Caco-2 (cell line): Measurements from ENCODE around the gene CCL18. TPM values are rescaled to one million over a fixed set of nuclear protein-coding genes. Genes with fewer than 3 reads are reported as not detected.

Experiments used
- BruUV-seq: library from RNA; stranded (reverse); fragments of 400-500 nt; replicated peaks from 2 replicates; lab custom pipeline; 2021; lab: Mats Ljungman, UMichigan
- CTCF ChIA-PET: fragments of 300-600 bp; sonication (Branson Sonifier 250); formaldehyde crosslinking; loops from one replicate; lab custom pipeline; 2022; ENCODE audit warnings: antibody characterized with exemption; lab: Charles Lee
- POLR2A ChIA-PET: fragments of 300-600 bp; sonication (Branson Sonifier 250); formaldehyde crosslinking; loops from one replicate; lab custom pipeline; 2022; ENCODE audit warnings: antibody characterized with exemption; lab: Charles Lee
- DNase-seq, 2 experiments: peaks; one replicate each; pipeline versions ENCODE4 v3.0.0 to v3.0.0-alpha.2; 2020 to 2022
- H3K27me3 ChIP-seq: replicated peaks from 2 replicates; pipeline ENCODE4 v1.6.0; 2011; ENCODE audit warnings: low read length; ENCODE audit not compliant: control insufficient read depth, insufficient read depth
- H3K36me3 ChIP-seq: 2 replicates; pipeline ENCODE4 v1.5.1; 2011; ENCODE audit warnings: low read length; ENCODE audit not compliant: control insufficient read depth, insufficient read depth
- H3K4me1 ChIP-seq: fragments of 250-450 bp; sonication (Bioruptor Pico); 2 replicates; pipeline ENCODE4 v1.5.1; 2020; ENCODE audit warnings: mild to moderate bottlenecking
- H3K4me3 ChIP-seq: 2 replicates; pipeline ENCODE4 v1.5.1; 2011; ENCODE audit warnings: low read depth, mild to moderate bottlenecking, control low read depth, low read length
- H3K9me3 ChIP-seq: fragments of 250-450 bp; sonication (Bioruptor Pico); 2 replicates; pipeline ENCODE4 v1.5.1; 2020; ENCODE audit warnings: mild to moderate bottlenecking, moderate library complexity
- H3K27ac Mint-ChIP-seq: one replicate; pipeline ENCODE4 v1.8.0; 2022; ENCODE audit warnings: mixed read lengths; ENCODE audit not compliant: unreplicated experiment
- H3K27me3 Mint-ChIP-seq: one replicate; pipeline ENCODE4 v1.8.0; 2022; ENCODE audit warnings: mixed read lengths; ENCODE audit not compliant: insufficient read depth, unreplicated experiment
- H3K36me3 Mint-ChIP-seq: one replicate; pipeline ENCODE4 v1.8.0; 2022; ENCODE audit warnings: mild to moderate bottlenecking, mixed read lengths; ENCODE audit not compliant: insufficient read depth, unreplicated experiment
- H3K4me1 Mint-ChIP-seq: one replicate; pipeline ENCODE4 v1.8.0; 2022; ENCODE audit warnings: low read depth, mixed read lengths; ENCODE audit not compliant: unreplicated experiment
- H3K4me3 Mint-ChIP-seq: one replicate; pipeline ENCODE4 v1.8.0; 2022; ENCODE audit warnings: mild to moderate bottlenecking, moderate library complexity, mixed read lengths; ENCODE audit not compliant: unreplicated experiment
- H3K9me3 Mint-ChIP-seq: one replicate; pipeline ENCODE4 v1.8.0; 2022; ENCODE audit warnings: mixed read lengths; ENCODE audit not compliant: unreplicated experiment
- CTCF ChIP-seq, 2 experiments: fragments of 200-600 bp in 1 of 2; IDR thresholded peaks; 1 replicate in 1 of 2; 2 replicates in 1 of 2; pipeline versions ENCODE4 v1.5.1 to v1.8.0; 2011 to 2022; ENCODE audit warnings: antibody characterized with exemption in 1 of 2, control low read depth in 1 of 2, inconsistent platforms in 1 of 2, low read depth in 1 of 2, low read length in 1 of 2, mild to moderate bottlenecking in 1 of 2, moderate library complexity in 1 of 2; ENCODE audit not compliant: insufficient read depth in 1 of 2, severe bottlenecking in 1 of 2, unreplicated experiment in 1 of 2
- intact Hi-C: fragments of 100-400 bp; cut with micrococcal nuclease; formaldehyde crosslinking; loops from one replicate; pipeline ENCODE4 v1.10.0; 2022; ENCODE audit not compliant: unreplicated experiment
- total RNA-seq: library from RNA; stranded (reverse); gene quantifications from 2 replicates; pipeline ENCODE4 v1.2.3, GENCODE V29; 2022

The CCL18 gene
- total RNA-seq, 1 experiment from 2014 or later = not detected

GRCh38 chr17:36104701-36105181 lies 40.7 kb downstream of the CCL18 start:
- H3K27me3 ChIP-seq = 0 out of 2 replicates have a peak, but pooled peaks cover 3% of the 10 kb centered on the region
- Mint-ChIP-seq H3K9me3 (no peaks in the 10 kb centered on the region), H3K4me1 (no peaks in the 10 kb centered on the region), H3K36me3 (no peaks in the 10 kb centered on the region), H3K27ac (no peak overlapping the region), H3K4me3 (no peak overlapping the region), H3K27me3 (peaks cover 25% of the 10 kb centered on the region)
- H3K36me3 ChIP-seq = no peaks in the 10 kb centered on the region
- H3K9me3 ChIP-seq = no peaks in the 10 kb centered on the region
- POLR2A ChIA-PET = no interaction called here
- no peak for TF ChIP-seq CTCF (IDR thresholded peaks at IDR 0.05; ENCODE audit: insufficient read depth in 1 of 2, low read depth in 1 of 2, low read length in 1 of 2, severe bottlenecking in 1 of 2, unreplicated experiment in 1 of 2)
- no peak for DNase-seq
- no peaks in the 10 kb centered on the region for H3K4me1 ChIP-seq
- no peak overlapping the region for H3K4me3 ChIP-seq
- no TSS peak for BruUV-seq
- intact Hi-C loops = no loop called here
- CTCF ChIA-PET = no interaction called here

GRCh38 chr17:36105781-36106492 lies 41.9 kb downstream of the CCL18 start:
- Histone ChIP-seq H3K4me3 (no peak overlapping the region), H3K4me1 (no peaks in the 10 kb centered on the region), H3K36me3 (no peaks in the 10 kb centered on the region), H3K27me3 (0 out of 2 replicates have a peak, but pooled peaks cover 3% of the 10 kb centered on the region), H3K9me3 (no peaks in the 10 kb centered on the region)
- ChIA-PET CTCF (no interaction called here), POLR2A (no interaction called here)
- no peak overlapping the region for H3K4me3 Mint-ChIP-seq
- BruUV-seq = no TSS peak
- peaks cover 21% of the 10 kb centered on the region for H3K27me3 Mint-ChIP-seq
- no peak for DNase-seq
- H3K36me3 Mint-ChIP-seq = no peaks in the 10 kb centered on the region
- H3K9me3 Mint-ChIP-seq = no peaks in the 10 kb centered on the region
- intact Hi-C loops = no loop called here
- no peak for TF ChIP-seq CTCF (IDR thresholded peaks at IDR 0.05; ENCODE audit: insufficient read depth in 1 of 2, low read depth in 1 of 2, low read length in 1 of 2, severe bottlenecking in 1 of 2, unreplicated experiment in 1 of 2)
- H3K27ac Mint-ChIP-seq = no peak overlapping the region
- no peaks in the 10 kb centered on the region for H3K4me1 Mint-ChIP-seq

GRCh38 chr17:36106493-36106835 lies 42.4 kb downstream of the CCL18 start:
- ChIA-PET POLR2A (no interaction called here), CTCF (no interaction called here)
- Mint-ChIP-seq H3K9me3 (no peaks in the 10 kb centered on the region), H3K4me1 (no peaks in the 10 kb centered on the region), H3K27ac (no peak overlapping the region), H3K27me3 (peaks cover 21% of the 10 kb centered on the region), H3K4me3 (no peak overlapping the region), H3K36me3 (no peaks in the 10 kb centered on the region)
- Histone ChIP-seq H3K4me1 (no peaks in the 10 kb centered on the region), H3K9me3 (no peaks in the 10 kb centered on the region), H3K4me3 (no peak overlapping the region), H3K36me3 (no peaks in the 10 kb centered on the region), H3K27me3 (0 out of 2 replicates have a peak, but pooled peaks cover 3% of the 10 kb centered on the region)
- intact Hi-C loops = no loop called here
- no peak for DNase-seq
- no peak for TF ChIP-seq CTCF (IDR thresholded peaks at IDR 0.05; ENCODE audit: insufficient read depth in 1 of 2, low read depth in 1 of 2, low read length in 1 of 2, severe bottlenecking in 1 of 2, unreplicated experiment in 1 of 2)
- no TSS peak for BruUV-seq
